Neutrophil (primary cell): ENCODE data around the gene ATXN2.

ENCODE experiments used
- H3K27ac ChIP-seq: fragments of 200-600 bp; sonication (generic); 2 replicates; pipeline ENCODE4 v1.5.1; 2016; ENCODE audit warnings: mild to moderate bottlenecking, moderate library complexity
- H3K27me3 ChIP-seq: fragments of 200-600 bp; sonication (generic); 2 replicates; pipeline ENCODE4 v1.6.0; 2016; ENCODE audit warnings: mild to moderate bottlenecking
- H3K36me3 ChIP-seq: fragments of 200-600 bp; sonication (generic); 2 replicates; pipeline ENCODE4 v1.5.1; 2017
- H3K4me1 ChIP-seq, 2 experiments: fragments of 200-600 bp in 1 of 2; sonication (generic) in 1 of 2; 1 replicate in 1 of 2; 2 replicates in 1 of 2; pipeline versions ENCODE4 v1.5.1 to v1.6.1; 2013 to 2016; ENCODE audit warnings: low read depth in 1 of 2, low read length in 1 of 2, mild to moderate bottlenecking in 1 of 2, moderate library complexity in 1 of 2; ENCODE audit not compliant: control insufficient read depth in 1 of 2, insufficient read depth in 1 of 2
- H3K4me3 ChIP-seq, 2 experiments: fragments of 200-600 bp in 1 of 2; sonication (generic) in 1 of 2; 1 replicate in 1 of 2; 2 replicates in 1 of 2; pipeline ENCODE4 v1.5.1; 2013 to 2016; ENCODE audit warnings: low read depth in 1 of 2, low read length in 1 of 2, mild to moderate bottlenecking in 1 of 2, moderate library complexity in 1 of 2
- H3K9me3 ChIP-seq: fragments of 200-600 bp; sonication (generic); 2 replicates; pipeline ENCODE4 v1.5.1; 2016
- CTCF ChIP-seq: fragments of 200-600 bp; sonication (generic); IDR thresholded peaks from 2 replicates; pipeline ENCODE4 v1.5.1; 2016; ENCODE audit warnings: antibody characterized with exemption

The ATXN2 gene

GRCh38 chr12:111581434-111582132 is 17.5 kb downstream of the ATXN2 start:
- no peak for TF ChIP-seq CTCF
- Histone ChIP-seq H3K27me3 (no peaks in the 10 kb centered on the region), H3K9me3 (no peaks in the 10 kb centered on the region), H3K4me1 (no peaks in the 10 kb centered on the region), H3K27ac (no peak overlapping the region), H3K4me3 (no peak overlapping the region), H3K36me3 (no peaks in the 10 kb centered on the region)

GRCh38 chr12:111580737-111581136 is 18.4 kb downstream of the ATXN2 start:
- no peaks in the 10 kb centered on the region for H3K36me3 ChIP-seq
- no peak for TF ChIP-seq CTCF
- no peaks in the 10 kb centered on the region for H3K4me1 ChIP-seq
- H3K27me3 ChIP-seq: no peaks in the 10 kb centered on the region
- no peak overlapping the region for H3K27ac ChIP-seq
- H3K4me3 ChIP-seq: no peak overlapping the region
- H3K9me3 ChIP-seq: no peaks in the 10 kb centered on the region

GRCh38 chr12:111580119-111580425 is 19.0 kb downstream of the ATXN2 start:
- no peaks in the 10 kb centered on the region for H3K27me3 ChIP-seq
- no peak for TF ChIP-seq CTCF
- H3K9me3 ChIP-seq: no peaks in the 10 kb centered on the region
- H3K4me1 ChIP-seq: no peaks in the 10 kb centered on the region
- H3K4me3 ChIP-seq: no peak overlapping the region
- H3K36me3 ChIP-seq: no peaks in the 10 kb centered on the region
- H3K27ac ChIP-seq: no peak overlapping the region

GRCh38 chr12:111578971-111579340 is 20.2 kb downstream of the ATXN2 start:
- Histone ChIP-seq H3K27me3 (no peaks in the 10 kb centered on the region), H3K4me3 (no peak overlapping the region), H3K36me3 (no peaks in the 10 kb centered on the region), H3K9me3 (no peaks in the 10 kb centered on the region), H3K4me1 (no peaks in the 10 kb centered on the region), H3K27ac (no peak overlapping the region)
- no peak for TF ChIP-seq CTCF

GRCh38 chr12:111578276-111578970 is 20.7 kb downstream of the ATXN2 start:
- Histone ChIP-seq H3K27me3 (no peaks in the 10 kb centered on the region), H3K4me3 (no peak overlapping the region), H3K9me3 (no peaks in the 10 kb centered on the region), H3K36me3 (no peaks in the 10 kb centered on the region), H3K27ac (no peak overlapping the region), H3K4me1 (no peaks in the 10 kb centered on the region)
- TF ChIP-seq CTCF: no peak
